ENCODE data around the gene ZMIZ1.

Gene ZMIZ1

GRCh38 chr10:79349766-79350406 is 281.1 kb downstream of the ZMIZ1 start:
- in situ Hi-C loops (cut with HindIII; ENCODE audit: low pct_ligation_motif_present, low sequenced_read_pairs): no loop called here
- Histone ChIP-seq H3K4me3 (ENCODE audit: low read depth, low read length) (no peak overlapping the region), H3K27ac (no peak overlapping the region), H3K27me3 (replicated peaks) (no peaks in the 10 kb centered on the region), H3K36me3 (replicated peaks) (peaks cover 53% of the 10 kb centered on the region)
- no peak for DNase-seq
- no peak for TF ChIP-seq CTCF (IDR thresholded peaks at IDR 0.05; ENCODE audit: low read depth, low read length, missing control alignments)

- no peak for DNase-seq
- no peaks in the 10 kb centered on the region for H3K27me3 ChIP-seq (replicated peaks)
- H3K4me3 ChIP-seq (ENCODE audit: low read depth, low read length): no peak overlapping the region
- no peak overlapping the region for H3K27ac ChIP-seq
- in situ Hi-C loops (cut with HindIII; ENCODE audit: low pct_ligation_motif_present, low sequenced_read_pairs): no loop called here
- TF ChIP-seq CTCF (IDR thresholded peaks at IDR 0.05; ENCODE audit: low read depth, low read length, missing control alignments): no peak
- H3K36me3 ChIP-seq (replicated peaks): peaks cover 60% of the 10 kb centered on the region
These were observed 281.8 kb downstream of the ZMIZ1 start for GRCh38 chr10:79350407-79351154.

GRCh38 chr10:79351332-79351731 is 282.6 kb downstream of the ZMIZ1 start:
- TF ChIP-seq CTCF (IDR thresholded peaks at IDR 0.05; ENCODE audit: low read depth, low read length, missing control alignments): no peak
- in situ Hi-C loops (cut with HindIII; ENCODE audit: low pct_ligation_motif_present, low sequenced_read_pairs): no loop called here
- peaks cover 62% of the 10 kb centered on the region for H3K36me3 ChIP-seq (replicated peaks)
- no peak for DNase-seq
- no peaks in the 10 kb centered on the region for H3K27me3 ChIP-seq (replicated peaks)
- no peak overlapping the region for H3K27ac ChIP-seq
- H3K4me3 ChIP-seq (ENCODE audit: low read depth, low read length): no peak overlapping the region

- Histone ChIP-seq H3K4me3 (ENCODE audit: low read depth, low read length) (no peak overlapping the region), H3K36me3 (replicated peaks) (peaks cover 62% of the 10 kb centered on the region), H3K27ac (no peak overlapping the region), H3K27me3 (replicated peaks) (no peaks in the 10 kb centered on the region)
- in situ Hi-C loops (cut with HindIII; ENCODE audit: low pct_ligation_motif_present, low sequenced_read_pairs): no loop called here
- no peak for TF ChIP-seq CTCF (IDR thresholded peaks at IDR 0.05; ENCODE audit: low read depth, low read length, missing control alignments)
- no peak for DNase-seq
These were observed 283.5 kb downstream of the ZMIZ1 start for GRCh38 chr10:79352035-79352877.

- TF ChIP-seq CTCF (IDR thresholded peaks at IDR 0.05; ENCODE audit: low read depth, low read length, missing control alignments): no peak
- Histone ChIP-seq H3K27ac (no peak overlapping the region), H3K27me3 (replicated peaks) (no peaks in the 10 kb centered on the region), H3K36me3 (replicated peaks) (peaks cover 62% of the 10 kb centered on the region), H3K4me3 (ENCODE audit: low read depth, low read length) (no peak overlapping the region)
- in situ Hi-C loops (cut with HindIII; ENCODE audit: low pct_ligation_motif_present, low sequenced_read_pairs): no loop called here
- DNase-seq: no peak
These were observed 284.2 kb downstream of the ZMIZ1 start for GRCh38 chr10:79353000-79353406.

Measured in brain microvascular endothelial cell (primary cell).